Natural killer cell treated with Interleukin-12 subunit alpha and Interleukin-12 subunit beta and Interleukin-15 and Interleukin-18, amount 100 ng/mL, for 72 hours (primary cell): ENCODE data around the gene PDE4B. TPM values are rescaled to one million over a fixed set of nuclear protein-coding genes. Genes with fewer than 3 reads are reported as not detected.

Source experiments
- ATAC-seq, 2 donors: fragments of 150-1000 bp; cut with Tn5 transposase in 1 of 2; sonication (Bioruptor Pico), chemical (Tn5 transposase) in 1 of 2; 2 replicates each; pipeline ENCODE4 v1.10.0; 2021
- DNase-seq: peaks from one replicate; pipeline ENCODE4 v3.0.0; 2022; ENCODE audit warnings: low spot score
- H3K27ac Mint-ChIP-seq, 2 donors: 1 replicate in 1 of 2; 2 replicates in 1 of 2; pipeline ENCODE4 v1.8.0; 2022; ENCODE audit warnings: mixed read lengths in 2 of 2, mild to moderate bottlenecking in 1 of 2, moderate library complexity in 1 of 2
- H3K27me3 Mint-ChIP-seq, 2 donors: 1 replicate in 1 of 2; 2 replicates in 1 of 2; pipeline ENCODE4 v1.8.0; 2022; ENCODE audit warnings: mixed read lengths in 2 of 2
- H3K36me3 Mint-ChIP-seq: one replicate; pipeline ENCODE4 v1.8.0; 2022; ENCODE audit warnings: mixed read lengths
- H3K4me1 Mint-ChIP-seq, 2 donors: 1 replicate in 1 of 2; 2 replicates in 1 of 2; pipeline ENCODE4 v1.8.0; 2022; ENCODE audit warnings: low read depth in 2 of 2, mixed read lengths in 2 of 2, mild to moderate bottlenecking in 1 of 2
- H3K4me3 Mint-ChIP-seq: one replicate; pipeline ENCODE4 v1.8.0; 2022; ENCODE audit warnings: mixed read lengths
- H3K9me3 Mint-ChIP-seq: 2 replicates; pipeline ENCODE4 v1.8.0; 2022; ENCODE audit warnings: mixed read lengths
- total RNA-seq, 2 donors: library from RNA; stranded (reverse); gene quantifications; one replicate each; pipeline ENCODE4 v1.2.3, GENCODE V29; 2022

PDE4B gene
- total RNA-seq, 2 donors from 2014 or later: 83.8 to 136 TPM

DNA sequence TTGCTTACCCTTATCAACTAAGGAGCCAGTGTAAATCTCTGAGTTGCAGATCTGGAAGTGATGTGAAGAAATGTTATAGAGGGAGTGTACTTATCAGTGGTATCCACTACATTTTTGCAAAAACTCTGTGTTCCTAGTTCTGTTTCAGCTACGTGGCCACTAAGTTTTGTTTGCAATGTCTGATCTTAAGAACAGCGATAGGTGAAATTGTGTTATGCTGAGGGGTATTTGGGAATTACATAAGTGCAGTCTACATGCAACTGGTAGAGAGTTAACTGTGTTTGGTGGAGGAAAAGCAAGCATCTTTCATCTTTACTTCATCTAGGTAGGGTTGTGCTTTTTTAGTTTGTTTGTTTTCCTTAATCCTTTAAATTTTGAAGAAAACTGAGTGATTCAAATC, 542.4 kb downstream of the PDE4B start:
- Mint-ChIP-seq H3K27ac (peak overlapping the region; percentile 95 to 96), H3K9me3 (no peaks in the 10 kb centered on the region), H3K4me1 (peaks cover 43 to 51% of the 10 kb centered on the region in 2 donors), H3K27me3 (no peaks in the 10 kb centered on the region), H3K4me3 (peak overlapping the region; percentile 87), H3K36me3 (peaks cover 50% of the 10 kb centered on the region)
- no peak for DNase-seq
- ATAC-seq: no peak

DNA sequence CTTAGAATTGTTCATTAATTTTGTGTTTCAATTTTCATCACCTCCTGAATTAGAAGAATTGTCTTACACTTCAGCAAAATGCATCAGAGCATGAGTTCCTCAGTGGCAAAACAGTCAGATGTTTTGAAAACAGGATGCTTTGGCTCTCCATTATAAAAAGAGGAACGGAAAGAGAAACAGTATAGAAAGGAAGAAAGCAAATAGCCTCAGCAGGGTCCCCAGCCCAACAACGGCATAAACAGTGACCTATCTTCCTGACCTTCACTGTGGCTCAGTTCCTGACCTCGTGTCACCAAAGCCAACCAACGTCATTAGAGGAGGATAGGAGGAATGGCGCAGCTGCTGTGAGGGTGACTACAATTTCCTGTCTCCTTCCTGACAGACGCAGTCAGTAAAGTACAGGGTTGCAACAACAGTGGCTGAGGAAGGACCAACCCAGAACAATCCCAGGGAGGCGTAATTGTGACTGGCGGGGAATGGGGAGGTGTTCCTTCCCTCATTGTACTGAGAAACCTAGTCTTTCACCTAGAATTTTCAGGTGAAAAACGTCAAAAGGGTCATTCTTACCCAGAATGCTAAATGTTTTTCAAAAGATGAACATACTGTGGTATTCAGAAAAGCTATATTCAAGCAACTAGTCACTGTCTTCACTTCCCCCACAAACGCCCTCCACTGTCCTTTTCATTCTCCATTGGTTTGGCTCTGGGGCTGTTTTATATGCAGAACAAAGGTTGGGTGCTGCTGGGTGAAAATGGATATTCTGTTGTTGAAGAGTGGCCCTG, 543.4 kb downstream of the PDE4B start:
- Mint-ChIP-seq H3K4me1 (peaks cover 37 to 44% of the 10 kb centered on the region in 2 donors), H3K27ac (peak overlapping the region; percentile 95 to 96), H3K4me3 (peak overlapping the region; percentile 87), H3K36me3 (peaks cover 50% of the 10 kb centered on the region), H3K27me3 (no peaks in the 10 kb centered on the region), H3K9me3 (no peaks in the 10 kb centered on the region)
- DNase-seq (peak; percentile 86), ATAC-seq (peak; percentile 88 to 91)

DNA sequence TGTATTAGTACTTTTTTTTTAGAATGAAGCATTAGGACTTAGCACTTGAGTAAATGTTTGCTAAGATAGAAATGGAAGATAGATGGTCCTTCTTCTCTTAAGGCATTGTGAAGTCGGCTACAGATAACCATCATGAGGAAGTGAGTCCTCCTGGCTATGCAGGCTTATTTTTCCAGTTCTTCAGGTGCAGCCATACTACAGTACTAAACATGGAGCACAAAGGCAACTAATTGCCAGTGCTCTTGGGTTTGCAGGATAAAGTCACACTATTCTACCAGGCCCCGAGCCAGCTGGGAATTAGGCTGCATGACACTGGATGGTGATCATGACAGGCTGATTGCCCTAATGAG, 543.9 kb downstream of the PDE4B start:
- DNase-seq (no peak), ATAC-seq (no peak)
- Mint-ChIP-seq H3K9me3 (no peaks in the 10 kb centered on the region), H3K27ac (peak overlapping the region; percentile 95 to 96), H3K4me3 (peak overlapping the region; percentile 87), H3K4me1 (peaks cover 39 to 50% of the 10 kb centered on the region in 2 donors), H3K36me3 (peaks cover 52% of the 10 kb centered on the region), H3K27me3 (no peaks in the 10 kb centered on the region)

DNA sequence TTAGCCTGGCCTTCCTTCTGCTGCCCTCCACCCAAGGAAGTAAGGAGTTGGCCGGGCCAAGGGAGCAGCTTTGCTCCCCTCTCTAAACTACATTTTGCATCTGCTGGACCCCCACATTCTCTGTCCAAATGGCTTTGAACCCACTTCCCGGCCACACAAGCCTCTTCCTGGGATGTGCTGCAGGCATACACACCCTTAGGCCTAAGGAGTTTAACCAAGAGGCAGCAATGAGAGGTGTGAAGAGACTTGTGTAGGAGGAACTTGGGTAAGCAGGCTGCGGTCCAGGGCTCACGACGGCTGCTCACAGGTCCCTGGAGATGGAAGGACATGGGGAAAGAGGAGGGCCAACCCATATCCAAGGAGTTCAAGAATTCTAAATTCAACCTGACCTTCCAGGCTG, 544.6 kb downstream of the PDE4B start:
- peak overlapping the region; percentile 95 to 96 for H3K27ac Mint-ChIP-seq
- H3K36me3 Mint-ChIP-seq: peaks cover 55% of the 10 kb centered on the region
- peaks cover 41 to 53% of the 10 kb centered on the region in 2 donors for H3K4me1 Mint-ChIP-seq
- H3K4me3 Mint-ChIP-seq: peak overlapping the region; percentile 87
- no peak for DNase-seq
- H3K9me3 Mint-ChIP-seq: no peaks in the 10 kb centered on the region
- no peaks in the 10 kb centered on the region for H3K27me3 Mint-ChIP-seq
- peak in 1 of 2 donors; percentile 41 for ATAC-seq

DNA sequence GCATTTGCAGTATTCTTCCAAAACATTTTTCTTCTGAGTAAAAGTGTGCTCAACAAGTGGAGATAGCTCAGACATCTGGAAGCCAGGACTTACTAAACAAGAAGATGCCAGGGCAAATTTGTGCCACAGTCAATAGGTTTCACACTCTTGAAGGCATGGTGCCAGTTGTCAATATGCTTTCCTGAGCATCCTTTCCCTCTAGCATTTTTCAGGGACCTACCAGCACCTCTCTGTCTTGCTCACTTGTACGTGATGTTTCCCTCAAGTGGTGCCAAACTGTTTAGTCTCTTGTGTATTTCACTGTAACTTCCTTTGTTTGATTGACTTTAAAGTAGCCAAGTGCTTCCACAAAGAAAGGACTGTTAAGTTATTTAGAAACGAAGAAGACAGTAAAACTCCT, 547.2 kb downstream of the PDE4B start:
- peak overlapping the region; percentile 71 to 89 for H3K27ac Mint-ChIP-seq
- ATAC-seq (no peak), DNase-seq (no peak)
- no peaks in the 10 kb centered on the region for H3K9me3 Mint-ChIP-seq
- H3K27me3 Mint-ChIP-seq: no peaks in the 10 kb centered on the region
- peak overlapping the region; percentile 85 for H3K4me3 Mint-ChIP-seq
- peaks cover 52 to 62% of the 10 kb centered on the region in 2 donors for H3K4me1 Mint-ChIP-seq
- H3K36me3 Mint-ChIP-seq: peaks cover 35% of the 10 kb centered on the region

DNA sequence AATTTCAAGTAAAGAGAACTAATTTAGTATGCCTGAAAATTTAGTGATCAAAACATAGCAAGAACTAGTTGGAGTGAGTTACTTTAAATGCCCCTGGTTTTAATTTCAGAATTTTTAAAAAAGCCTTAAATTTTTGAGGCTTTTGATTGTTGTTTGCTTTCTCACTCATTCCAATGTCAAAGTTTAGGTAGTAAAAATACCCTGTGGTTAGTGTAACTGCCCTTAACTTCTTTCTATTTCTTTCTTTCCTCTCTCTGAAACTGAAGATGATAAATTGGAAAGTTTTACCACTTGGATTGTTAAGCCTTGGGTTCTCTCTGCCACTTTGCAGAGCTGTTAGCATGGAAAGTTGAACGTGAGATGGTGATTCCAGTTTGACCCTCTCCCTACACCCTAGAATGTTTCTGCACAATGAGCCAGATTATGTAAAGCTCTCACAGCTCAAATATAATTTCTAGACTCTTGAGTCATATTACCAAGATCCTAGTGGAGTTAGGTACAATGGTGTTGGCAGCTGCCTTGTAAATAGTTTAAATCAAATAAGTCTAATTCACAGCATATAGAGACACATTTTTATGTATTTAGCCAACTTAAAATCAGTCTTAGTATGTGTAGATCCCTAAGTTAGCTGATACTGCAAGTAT, 548.9 kb downstream of the PDE4B start:
- ATAC-seq (no peak), DNase-seq (no peak)
- Mint-ChIP-seq H3K4me3 (peak overlapping the region; percentile 76), H3K4me1 (peaks cover 56 to 63% of the 10 kb centered on the region in 2 donors), H3K27me3 (no peaks in the 10 kb centered on the region), H3K27ac (peak overlapping the region; percentile 71 to 89), H3K9me3 (no peaks in the 10 kb centered on the region), H3K36me3 (peaks cover 35% of the 10 kb centered on the region)

DNA sequence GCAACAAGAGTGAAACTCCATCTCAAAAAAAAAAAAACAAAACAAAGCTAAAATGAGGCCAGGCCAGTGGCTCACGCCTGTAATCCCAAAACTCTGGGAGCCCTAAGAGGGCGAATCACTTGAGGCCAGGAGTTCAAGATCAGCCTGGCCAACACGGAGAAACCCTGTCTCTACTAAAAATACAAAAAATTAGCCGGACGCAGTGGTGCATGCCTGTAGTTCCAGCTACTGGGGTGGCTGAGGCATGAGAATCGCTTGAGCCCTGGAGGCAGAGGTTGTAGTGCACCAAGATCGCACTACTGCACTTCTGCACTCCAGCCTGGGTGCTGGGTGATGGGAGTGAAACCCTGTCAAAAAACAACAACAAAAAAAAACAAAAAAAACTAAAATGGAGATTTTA, 550.0 kb downstream of the PDE4B start:
- peaks cover 35% of the 10 kb centered on the region for H3K36me3 Mint-ChIP-seq
- H3K9me3 Mint-ChIP-seq: no peaks in the 10 kb centered on the region
- peak overlapping the region; percentile 4 for H3K4me3 Mint-ChIP-seq
- H3K27me3 Mint-ChIP-seq: no peaks in the 10 kb centered on the region
- H3K4me1 Mint-ChIP-seq: peaks cover 50 to 59% of the 10 kb centered on the region in 2 donors
- H3K27ac Mint-ChIP-seq: peak overlapping the region; percentile 17 to 76
- DNase-seq (no peak), ATAC-seq (no peak)

DNA sequence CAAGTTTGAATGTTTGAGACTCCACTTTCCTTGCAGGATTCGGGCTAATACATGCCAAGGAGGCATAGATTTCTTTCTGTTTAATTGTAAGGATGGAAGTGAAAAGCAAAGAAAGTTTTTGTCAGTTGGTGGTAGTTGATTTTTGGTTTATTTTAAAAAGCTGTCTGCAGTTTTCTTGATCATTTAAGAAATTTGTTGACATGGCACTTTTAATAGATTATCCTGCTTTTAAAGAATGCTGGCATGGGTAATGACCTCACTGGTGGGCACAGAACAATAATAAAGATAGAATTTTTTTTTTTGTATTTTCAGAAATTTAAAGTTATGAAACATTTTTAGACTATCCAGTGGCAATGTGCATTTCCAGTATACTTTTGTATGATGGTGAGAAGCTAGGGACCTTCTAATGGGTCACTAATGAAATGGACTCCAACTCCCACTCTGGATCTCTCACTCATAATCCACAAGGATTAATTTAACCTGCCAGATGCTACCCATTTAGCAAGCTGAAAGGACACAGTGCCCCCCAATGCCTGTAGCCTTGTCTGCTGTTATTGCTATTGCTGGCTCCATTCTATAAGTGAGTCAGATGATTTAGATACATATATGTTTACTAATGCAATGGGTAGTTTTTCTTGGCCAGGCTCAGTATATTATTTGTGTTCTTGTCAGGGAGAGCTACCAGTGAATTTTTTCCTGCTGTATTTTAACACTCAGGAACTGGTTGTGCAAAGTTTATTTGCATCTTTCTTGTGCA, 551.1 kb downstream of the PDE4B start:
- DNase-seq (no peak), ATAC-seq (no peak)
- Mint-ChIP-seq H3K4me3 (peak overlapping the region; percentile 41), H3K36me3 (peaks cover 35% of the 10 kb centered on the region), H3K9me3 (no peaks in the 10 kb centered on the region), H3K27me3 (no peaks in the 10 kb centered on the region), H3K4me1 (peaks cover 53 to 62% of the 10 kb centered on the region in 2 donors), H3K27ac (peak overlapping the region; percentile 17 to 76)

DNA sequence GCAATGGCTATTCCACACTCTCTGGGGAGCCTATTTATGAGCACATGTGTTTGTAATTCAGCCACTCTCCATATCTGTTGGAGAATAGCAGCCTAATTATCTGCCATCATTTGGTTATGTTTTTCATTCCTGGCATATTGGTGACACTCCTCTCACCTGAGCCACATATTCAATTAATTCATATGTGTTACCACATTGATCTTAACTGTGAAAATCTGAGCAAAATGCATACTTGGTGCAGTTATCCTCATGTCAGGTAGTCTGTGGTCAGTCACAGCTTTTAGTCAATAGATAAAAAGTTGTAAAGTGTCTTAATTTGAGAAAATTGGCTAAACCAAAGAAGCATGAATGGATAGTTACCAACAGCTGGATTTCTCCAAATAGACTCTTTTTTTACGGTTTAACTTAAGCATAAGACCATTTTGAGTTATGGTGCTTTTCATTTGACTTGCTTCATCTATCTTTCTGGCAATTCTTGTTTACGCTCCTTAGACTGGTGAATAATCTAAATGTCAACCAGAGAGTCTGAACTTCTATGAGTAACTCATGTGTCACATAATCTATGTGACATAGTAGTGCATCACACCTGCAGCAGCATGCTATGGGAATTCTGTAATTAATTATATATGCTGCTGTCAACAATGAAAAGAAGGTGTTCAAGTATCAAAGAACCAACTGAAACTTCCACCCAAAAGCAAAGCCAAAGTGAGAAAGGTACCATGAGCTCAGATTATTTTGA, 553.5 kb downstream of the PDE4B start:
- no peak for DNase-seq
- ATAC-seq: peak in 1 of 2 donors; percentile 43
- peak overlapping the region; percentile 67 for H3K4me3 Mint-ChIP-seq
- no peaks in the 10 kb centered on the region for H3K27me3 Mint-ChIP-seq
- H3K36me3 Mint-ChIP-seq: peaks cover 30% of the 10 kb centered on the region
- H3K4me1 Mint-ChIP-seq: peaks cover 69 to 74% of the 10 kb centered on the region in 2 donors
- H3K9me3 Mint-ChIP-seq: no peaks in the 10 kb centered on the region
- H3K27ac Mint-ChIP-seq: peak overlapping the region; percentile 53 to 68

DNA sequence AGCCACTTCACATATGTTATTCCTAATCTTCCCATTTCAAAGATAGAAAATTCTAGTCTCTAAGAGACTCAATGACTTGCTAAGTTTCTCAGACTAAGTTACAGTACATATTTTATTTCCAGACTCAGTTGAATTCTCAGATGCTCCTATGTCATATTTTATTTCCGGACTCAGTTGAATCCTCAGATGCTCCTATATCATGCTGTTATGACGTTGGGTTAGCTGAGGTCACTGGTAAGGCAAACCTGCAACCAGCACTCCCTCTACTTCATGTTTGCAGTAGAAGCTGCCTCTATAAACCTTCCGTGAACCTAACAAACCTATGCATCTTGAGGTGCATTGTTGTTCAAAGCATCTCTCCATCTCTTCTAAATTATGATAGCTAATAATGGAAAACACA, 554.2 kb downstream of the PDE4B start:
- H3K9me3 Mint-ChIP-seq: no peaks in the 10 kb centered on the region
- DNase-seq (no peak), ATAC-seq (no peak)
- no peaks in the 10 kb centered on the region for H3K27me3 Mint-ChIP-seq
- H3K36me3 Mint-ChIP-seq: peaks cover 26% of the 10 kb centered on the region
- H3K4me1 Mint-ChIP-seq: peaks cover 70 to 74% of the 10 kb centered on the region in 2 donors
- H3K4me3 Mint-ChIP-seq: peak overlapping the region; percentile 67
- peak overlapping the region; percentile 53 to 68 for H3K27ac Mint-ChIP-seq

DNA sequence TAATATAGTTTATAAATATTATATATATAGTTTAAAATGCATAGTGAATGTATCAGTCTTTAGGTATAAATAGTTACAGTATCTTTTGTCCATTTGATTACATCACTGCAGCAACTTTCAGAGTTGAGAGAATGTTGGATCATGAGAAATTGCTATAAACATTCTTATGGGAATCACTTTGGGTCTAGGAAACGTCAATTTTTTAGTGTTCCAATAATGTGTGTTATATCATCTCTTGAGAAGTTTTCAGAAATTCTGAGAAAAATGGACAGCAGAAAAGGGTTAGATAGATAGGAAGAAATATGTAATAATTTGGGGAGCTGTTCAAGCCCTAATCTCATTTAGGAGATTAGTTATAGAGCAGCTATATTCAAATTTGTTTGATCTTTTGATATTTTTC, 556.1 kb downstream of the PDE4B start:
- no peak for DNase-seq
- no peak for ATAC-seq
- peak overlapping the region; percentile 82 to 95 for H3K27ac Mint-ChIP-seq
- no peaks in the 10 kb centered on the region for H3K9me3 Mint-ChIP-seq
- peaks cover 79 to 80% of the 10 kb centered on the region in 2 donors for H3K4me1 Mint-ChIP-seq
- H3K27me3 Mint-ChIP-seq: no peaks in the 10 kb centered on the region
- H3K36me3 Mint-ChIP-seq: peaks cover 42% of the 10 kb centered on the region
- H3K4me3 Mint-ChIP-seq: peak overlapping the region; percentile 81

DNA sequence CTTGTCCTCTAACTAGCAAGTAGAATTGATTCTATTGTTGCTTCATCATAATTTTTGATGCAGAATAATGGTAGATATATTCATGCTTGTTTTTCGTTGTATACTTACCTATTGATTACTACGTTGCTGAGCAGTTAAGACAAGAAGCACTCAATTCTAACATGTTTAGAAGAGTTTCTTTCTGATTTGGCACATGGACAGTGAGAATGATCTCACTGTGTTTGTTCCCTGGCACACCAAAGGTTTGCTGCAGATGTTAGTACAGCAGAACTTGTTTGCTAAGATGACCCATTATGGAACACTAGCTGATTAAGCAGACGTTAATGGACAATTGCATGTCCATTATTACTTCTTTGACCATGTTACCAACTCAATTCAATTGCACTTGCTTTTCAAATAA, 556.5 kb downstream of the PDE4B start:
- H3K36me3 Mint-ChIP-seq: peaks cover 42% of the 10 kb centered on the region
- H3K4me3 Mint-ChIP-seq: peak overlapping the region; percentile 81
- no peaks in the 10 kb centered on the region for H3K9me3 Mint-ChIP-seq
- H3K27ac Mint-ChIP-seq: peak overlapping the region; percentile 82 to 95
- H3K27me3 Mint-ChIP-seq: no peaks in the 10 kb centered on the region
- peaks cover 75 to 81% of the 10 kb centered on the region in 2 donors for H3K4me1 Mint-ChIP-seq
- ATAC-seq: no peak
- DNase-seq: no peak

DNA sequence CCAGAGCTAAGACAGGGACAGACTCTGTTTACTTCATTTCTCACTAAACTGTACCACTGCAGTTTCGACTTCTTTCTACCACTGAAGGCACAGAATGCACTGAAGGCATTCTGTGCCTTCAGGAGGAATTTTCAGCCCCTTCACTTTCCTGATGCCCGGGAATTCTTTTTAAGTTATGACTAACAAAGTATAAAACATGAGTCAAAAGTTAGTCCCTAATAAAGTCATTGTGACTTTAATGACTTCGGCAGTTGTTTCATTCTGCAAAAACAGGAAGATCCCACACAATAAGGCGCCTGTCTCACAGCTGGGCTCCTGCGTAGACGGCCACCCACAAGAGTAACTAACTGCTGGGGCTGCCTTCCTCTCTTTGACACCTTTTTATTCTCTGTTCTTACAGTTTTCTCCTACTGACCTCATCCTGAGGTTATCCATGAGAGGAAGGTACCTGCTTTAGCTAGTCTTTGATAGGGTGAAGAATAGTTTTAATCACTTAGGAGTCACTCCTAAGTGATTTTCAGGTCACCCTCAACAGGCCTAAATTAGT, 557.4 kb downstream of the PDE4B start:
- Mint-ChIP-seq H3K9me3 (no peaks in the 10 kb centered on the region), H3K27ac (peak overlapping the region; percentile 82 to 95), H3K4me3 (peak overlapping the region; percentile 81), H3K4me1 (peaks cover 76 to 79% of the 10 kb centered on the region in 2 donors), H3K36me3 (peaks cover 38% of the 10 kb centered on the region), H3K27me3 (no peaks in the 10 kb centered on the region)
- DNase-seq: peak; percentile 69
- peak; percentile 70 to 71 for ATAC-seq
